HG03565 (cell line): ENCODE measurements around the gene KIF22.
"Not testable (repeated sequence)": the region's sequence is repeated elsewhere in the genome, so short reads cannot be mapped to it uniquely, and the experiment has no call there.

Experiments used
- ATAC-seq: cut with Tn5 transposase; IDR thresholded peaks from one replicate; pipeline ENCODE4 v1.9.1; 2021; ENCODE audit warnings: mild to moderate bottlenecking, moderate library complexity; ENCODE audit not compliant: unreplicated experiment

The KIF22 gene

GRCh38 chr16:29765167-29766032 is 25.2 kb upstream of the KIF22 start:
- ATAC-seq: no peak

DNA sequence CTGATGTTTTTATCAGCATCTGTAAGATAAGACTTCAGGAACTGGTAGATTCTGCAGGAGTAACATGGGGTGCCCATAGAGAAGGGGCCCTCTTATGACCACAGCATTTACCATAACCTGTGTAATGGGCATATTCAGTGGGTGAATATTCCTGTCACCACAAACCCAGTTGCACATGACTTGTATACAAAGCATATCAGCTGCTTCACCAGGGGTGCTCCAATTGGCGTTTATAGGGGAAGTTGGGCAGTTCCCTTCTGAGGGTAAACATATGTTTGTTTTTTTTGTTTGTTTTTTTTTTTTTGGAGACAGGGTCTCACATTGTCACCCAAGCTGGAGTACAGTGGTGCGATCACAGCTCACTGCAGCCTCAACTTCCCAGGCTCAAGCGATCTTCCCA is 24.0 kb upstream of the KIF22 start:
- ATAC-seq: no peak

GRCh38 chr16:29767062-29767461 is 23.5 kb upstream of the KIF22 start:
- no peak for ATAC-seq

- no peak for ATAC-seq
Measured at GRCh38 chr16:29769507-29769906, 21.0 kb upstream of the KIF22 start.

DNA sequence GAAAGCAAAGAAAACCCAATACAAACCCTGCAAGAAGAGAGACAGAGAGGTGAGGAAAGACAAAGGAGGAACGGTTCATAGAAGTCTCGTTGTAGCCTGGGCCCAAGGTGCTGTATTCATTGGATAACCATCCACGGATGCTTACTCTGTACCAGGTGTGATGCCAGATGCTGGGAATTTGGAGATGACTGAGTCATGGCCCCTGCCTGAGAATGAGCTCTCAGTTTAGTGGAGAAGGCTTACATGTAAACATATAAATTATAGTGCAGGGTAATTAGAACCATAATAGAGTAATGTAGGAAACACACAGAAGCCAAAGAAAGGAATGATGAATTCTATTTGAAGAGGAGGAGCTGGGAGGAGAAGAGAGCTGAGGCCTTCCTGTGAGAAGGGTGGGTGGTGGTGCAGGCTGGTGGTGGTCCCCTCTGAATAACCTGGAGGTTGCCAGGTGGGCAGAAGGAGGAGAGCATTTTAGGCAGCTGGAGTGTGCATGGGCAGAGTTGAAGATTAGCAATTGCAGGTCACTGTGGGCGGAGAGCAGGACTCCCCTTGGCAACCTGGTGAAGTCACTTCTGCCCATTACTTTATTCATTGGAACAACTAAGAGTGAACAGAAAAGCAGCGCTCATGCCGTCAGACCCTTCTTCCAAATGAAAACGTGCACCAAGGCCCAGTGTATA is 20.2 kb upstream of the KIF22 start:
- no peak for ATAC-seq

GRCh38 chr16:29772330-29772729 is 18.2 kb upstream of the KIF22 start:
- not testable (repeated sequence) for ATAC-seq

DNA sequence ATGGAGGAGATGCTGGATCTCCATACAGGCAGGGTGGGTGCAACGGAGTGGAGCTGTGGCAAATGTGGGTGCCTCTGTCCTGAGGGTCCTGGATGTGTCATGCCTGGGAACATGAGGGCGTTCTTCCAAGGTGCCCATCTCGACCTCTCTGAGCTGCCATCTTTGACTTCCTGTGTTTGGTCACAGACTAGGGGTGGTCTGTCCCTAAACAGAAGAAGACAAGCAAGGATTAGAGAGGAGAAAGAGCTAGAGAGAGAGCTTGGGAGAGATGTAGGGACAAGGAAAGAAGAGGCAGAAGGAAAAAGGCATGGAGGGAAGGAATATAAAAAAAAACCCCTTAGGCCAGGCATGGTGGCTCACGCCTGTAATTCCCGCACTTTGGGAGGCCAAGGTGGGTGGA is 15.8 kb upstream of the KIF22 start:
- ATAC-seq: no peak

- ATAC-seq: no peak
Measured at GRCh38 chr16:29775742-29776408, 14.7 kb upstream of the KIF22 start.

- no peak for ATAC-seq
Measured at GRCh38 chr16:29777576-29778350, 12.8 kb upstream of the KIF22 start, which contains the start of gene ZG16. TSS of gene ZG16 (plus strand) at chr16:29778256. CDS start at chr16:29779267, 1,011 bp downstream.

DNA sequence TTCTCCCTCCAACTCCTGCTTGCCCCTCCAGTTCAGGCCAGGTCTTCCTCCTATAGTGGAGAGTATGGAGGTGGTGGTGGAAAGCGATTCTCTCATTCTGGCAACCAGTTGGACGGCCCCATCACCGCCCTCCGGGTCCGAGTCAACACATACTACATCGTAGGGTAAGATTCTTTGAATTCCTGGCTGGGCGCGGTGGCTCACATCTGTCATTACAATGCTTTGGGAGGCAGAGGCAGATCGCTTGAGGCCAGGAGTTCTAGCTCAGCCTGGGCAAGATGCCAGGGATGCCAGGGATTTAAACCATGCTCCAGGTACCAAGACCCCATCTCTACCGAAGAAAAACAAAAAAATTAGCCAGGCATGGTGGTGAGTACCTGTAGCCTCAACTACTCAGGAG is 11.1 kb upstream of the KIF22 start:
- no peak for ATAC-seq

- not testable (repeated sequence) for ATAC-seq
Measured at GRCh38 chr16:29783094-29783953, 7.2 kb upstream of the KIF22 start.

DNA sequence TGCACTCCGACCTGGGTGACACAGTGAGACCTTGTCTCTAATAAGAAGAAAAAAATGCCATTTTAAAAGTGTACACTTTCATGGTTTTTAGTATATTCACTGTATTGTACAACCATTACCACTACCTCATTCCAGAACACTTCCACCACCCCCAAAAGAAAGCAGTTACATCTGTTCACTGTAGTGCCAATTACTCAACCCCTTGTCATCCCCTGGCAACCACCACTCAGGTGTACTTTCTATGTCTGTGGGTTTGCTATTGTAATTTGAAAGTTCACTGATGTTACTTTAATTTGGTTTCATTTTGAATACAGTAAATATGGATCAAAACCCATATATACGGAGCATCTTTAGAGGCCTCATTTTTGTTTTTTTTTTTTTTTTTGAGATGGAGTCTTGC is 6.4 kb upstream of the KIF22 start:
- ATAC-seq: no peak

DNA sequence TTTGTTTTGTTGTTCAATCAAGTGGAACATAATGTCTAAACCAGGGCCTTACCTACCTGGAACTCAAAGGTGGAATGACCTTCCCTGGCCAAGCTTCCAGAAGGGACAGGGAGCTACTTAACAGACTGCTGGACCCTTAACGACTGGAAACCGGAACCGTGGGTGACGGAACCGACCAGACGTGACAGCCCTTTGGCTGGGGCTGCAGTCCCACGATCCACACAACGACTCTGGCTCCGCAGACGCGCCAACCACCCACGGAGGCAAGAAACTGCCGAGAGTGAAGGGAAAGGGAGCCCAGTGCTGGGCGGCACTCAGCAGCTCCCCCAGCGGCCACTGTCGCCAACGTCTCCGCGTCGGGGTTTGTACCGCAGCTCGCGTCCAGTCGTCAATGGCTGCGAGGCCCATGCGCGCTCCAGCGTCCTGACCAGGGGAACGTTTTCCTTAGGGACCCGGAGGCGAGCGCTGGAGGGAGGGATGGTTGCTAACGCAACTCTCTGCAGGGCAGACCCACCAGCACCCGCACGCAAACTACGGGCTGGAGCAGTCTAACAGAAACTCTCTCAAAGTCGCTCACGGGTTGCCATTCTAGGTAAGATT is 5.5 kb upstream of the KIF22 start:
- ATAC-seq: no peak

- not testable (repeated sequence) for ATAC-seq
Measured at GRCh38 chr16:29787155-29787554, 3.4 kb upstream of the KIF22 start.

DNA sequence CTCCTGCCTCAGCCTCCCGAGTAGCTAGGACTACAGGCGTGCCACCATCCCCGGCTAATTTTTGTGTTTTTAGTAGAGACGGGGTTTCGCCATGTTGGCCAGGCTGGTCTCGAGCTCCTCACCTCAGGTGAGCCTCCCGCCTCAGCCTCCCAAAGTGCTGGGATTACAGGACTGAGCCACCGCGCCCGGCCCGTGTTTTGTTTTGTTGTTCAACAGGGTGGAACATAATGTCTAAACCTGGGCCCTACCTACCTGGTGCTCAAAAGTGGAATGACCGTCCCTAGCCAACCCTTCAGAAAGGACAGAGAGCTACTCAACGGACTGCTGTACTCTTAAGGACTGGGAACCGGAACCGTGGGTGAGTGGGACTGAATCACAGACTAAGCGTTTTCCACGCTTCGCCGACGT is 772 bp upstream of the KIF22 start:
- ATAC-seq: no peak

- ATAC-seq: no peak
Measured at GRCh38 chr16:29790949-29791844, 646 bp downstream of the KIF22 start.

DNA sequence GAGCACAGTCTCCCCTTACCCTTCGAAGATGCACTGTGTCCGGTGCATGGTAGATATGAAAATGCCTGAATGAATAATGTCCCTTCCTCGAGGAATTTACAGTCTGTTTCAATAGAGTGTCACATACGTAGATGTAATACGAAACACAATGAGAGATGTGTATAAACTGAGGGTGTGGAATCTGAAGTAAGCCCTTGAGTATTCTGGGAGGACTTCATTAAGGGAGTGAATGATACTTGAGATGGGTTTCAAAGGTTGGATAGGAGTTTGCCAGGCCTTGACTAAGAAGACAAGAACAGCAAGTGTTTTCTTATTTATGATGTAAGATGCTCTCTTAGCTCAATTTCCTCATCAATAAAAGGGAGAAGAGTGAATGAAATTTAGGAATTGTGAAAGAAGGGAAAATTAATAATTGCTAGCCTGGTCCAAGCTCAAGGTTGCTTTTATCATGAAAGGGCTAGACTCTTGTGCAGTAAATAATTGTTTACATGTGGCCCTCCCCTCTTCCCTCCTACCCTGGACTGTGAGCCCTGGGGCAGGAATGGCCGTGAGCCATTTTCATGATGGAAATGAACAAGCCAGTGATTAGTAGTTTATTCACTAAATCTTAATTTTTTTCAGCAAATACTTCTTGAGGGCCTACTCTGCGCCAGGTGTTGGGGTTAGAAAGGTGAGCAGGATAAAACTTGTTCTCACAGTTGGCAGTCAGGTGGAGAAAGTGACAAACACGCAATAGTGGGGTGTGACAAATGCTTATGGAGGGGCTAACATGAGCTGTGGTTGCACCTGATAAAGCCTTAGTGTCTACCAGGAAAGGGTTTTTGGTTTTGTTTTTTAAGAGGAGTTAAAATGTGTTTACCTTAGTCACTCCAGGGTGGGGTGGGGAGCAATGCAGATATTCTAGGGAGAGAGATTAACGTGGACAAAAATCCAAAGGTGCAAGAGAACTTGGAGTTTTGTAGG is 1.6 kb downstream of the KIF22 start:
- no peak for ATAC-seq
